GM21723 (cell line): Measurements from ENCODE around the gene IFNA1.
A peak's percentile ranks its signal among the peaks of the same experiment; 100 is the strongest.
"Not testable (repeated sequence)": the region's sequence is repeated elsewhere in the genome, so short reads cannot be mapped to it uniquely, and the experiment has no call there.

Source experiments
- ATAC-seq: cut with Tn5 transposase; IDR thresholded peaks from one replicate; pipeline ENCODE4 v1.9.1; 2021; ENCODE audit warnings: mild to moderate bottlenecking, moderate library complexity; ENCODE audit not compliant: unreplicated experiment

IFNA1 gene

DNA sequence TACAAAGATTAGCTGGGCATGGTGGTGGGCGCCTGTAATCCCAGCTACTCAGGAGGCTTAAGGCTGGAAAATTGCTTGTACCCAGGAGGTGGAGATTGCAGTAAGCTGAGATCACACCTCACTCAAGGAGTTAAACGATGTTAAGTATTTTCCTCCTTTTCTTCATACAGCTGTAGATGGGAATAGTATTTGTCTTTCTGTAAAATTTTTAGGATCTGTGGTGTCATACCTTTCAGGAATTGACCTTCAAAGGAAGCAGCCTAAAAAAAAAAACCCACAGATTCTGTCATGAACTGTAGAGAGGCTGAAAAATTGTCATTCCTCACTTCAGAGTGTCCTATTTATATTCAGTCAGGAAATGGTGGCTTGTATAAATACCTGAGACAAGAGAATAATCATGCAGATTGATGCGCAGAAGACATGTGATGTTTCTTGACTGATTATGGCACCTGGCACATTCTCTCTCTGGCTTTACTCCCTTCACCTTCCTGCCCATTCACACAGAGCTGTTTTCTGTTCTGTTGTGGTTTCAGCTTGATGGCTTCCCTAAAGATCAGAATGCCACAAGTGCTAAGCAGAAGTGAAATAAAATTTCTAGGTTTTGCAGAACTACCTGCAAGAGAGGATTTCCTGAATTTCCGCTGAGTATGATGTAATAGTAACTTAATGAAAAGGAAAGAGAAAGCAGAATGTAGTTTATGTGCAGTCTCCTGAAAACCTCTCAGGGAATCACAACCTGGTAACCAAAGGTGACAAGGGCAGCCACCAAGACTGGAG, 3.8 kb downstream of the IFNA1 start:
- ATAC-seq: peak; percentile 94

DNA sequence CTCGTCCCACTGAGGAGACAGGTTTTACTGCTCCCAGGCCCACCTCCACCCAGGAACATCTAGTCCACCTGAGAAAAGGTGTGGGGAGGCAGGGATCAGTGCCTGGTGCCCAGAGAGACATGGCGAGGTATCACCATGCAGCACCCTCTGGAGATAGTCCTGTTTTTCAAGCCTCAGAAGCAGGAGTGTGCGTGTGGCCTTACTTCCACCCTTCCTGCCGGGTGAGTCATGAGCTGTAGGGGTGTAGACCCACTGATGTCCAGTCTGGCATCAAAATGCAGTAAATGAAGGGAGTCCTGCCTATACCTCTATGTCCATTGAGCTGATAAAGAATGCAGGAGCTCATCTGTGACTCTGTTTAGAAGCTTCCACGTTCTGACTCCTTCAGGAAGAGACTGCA, 9.1 kb downstream of the IFNA1 start:
- ATAC-seq: not testable (repeated sequence)

DNA sequence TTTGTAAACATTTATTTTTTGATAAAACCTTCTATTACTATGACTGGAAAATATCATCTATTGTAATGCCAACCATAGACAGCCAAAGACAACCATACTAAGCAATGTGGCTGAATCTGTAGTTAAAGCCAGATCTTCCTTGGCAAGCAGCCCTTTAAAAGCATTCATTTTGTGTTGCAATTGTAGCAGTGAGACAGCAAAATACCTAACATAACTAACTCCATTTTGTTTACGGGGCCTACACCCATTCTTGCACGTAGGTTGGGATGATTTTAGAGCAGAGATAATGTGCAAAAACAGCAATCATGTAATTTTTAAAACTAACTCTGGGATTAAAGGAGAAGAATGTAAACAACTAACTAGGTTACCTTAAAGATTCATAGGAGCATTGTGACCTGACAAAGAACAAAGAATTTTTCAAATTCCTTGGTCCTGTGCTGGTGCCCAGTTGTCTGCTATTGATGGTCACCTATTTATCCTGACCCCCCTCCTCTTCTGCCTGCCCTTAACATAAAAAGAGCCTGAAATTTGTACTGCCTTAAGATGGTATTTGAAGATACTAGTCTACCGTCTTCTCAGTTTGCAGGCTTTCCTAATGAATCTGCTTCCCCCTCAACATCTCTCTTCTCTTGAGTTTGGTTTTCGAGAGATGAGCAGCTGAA, 10.6 kb downstream of the IFNA1 start:
- no peak for ATAC-seq

DNA sequence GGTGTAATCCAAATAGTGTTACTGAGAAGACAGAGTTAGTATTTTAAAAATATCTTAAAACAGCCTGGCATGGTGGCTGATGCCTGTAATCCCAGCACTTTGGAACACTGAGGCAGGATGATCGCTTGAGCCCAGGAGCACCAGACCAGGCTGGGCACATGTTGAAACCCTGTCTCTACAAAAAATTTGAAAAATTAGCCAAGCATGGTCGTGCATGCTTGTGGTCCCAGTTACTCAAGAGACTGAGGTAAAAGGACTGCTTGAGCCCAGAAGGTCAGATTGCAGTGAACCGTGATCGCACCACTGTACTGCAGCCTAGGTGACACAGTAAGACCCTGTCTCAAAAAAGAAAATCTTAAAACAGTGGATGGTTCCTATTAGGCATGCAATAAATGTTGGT, 12.4 kb downstream of the IFNA1 start:
- no peak for ATAC-seq

DNA sequence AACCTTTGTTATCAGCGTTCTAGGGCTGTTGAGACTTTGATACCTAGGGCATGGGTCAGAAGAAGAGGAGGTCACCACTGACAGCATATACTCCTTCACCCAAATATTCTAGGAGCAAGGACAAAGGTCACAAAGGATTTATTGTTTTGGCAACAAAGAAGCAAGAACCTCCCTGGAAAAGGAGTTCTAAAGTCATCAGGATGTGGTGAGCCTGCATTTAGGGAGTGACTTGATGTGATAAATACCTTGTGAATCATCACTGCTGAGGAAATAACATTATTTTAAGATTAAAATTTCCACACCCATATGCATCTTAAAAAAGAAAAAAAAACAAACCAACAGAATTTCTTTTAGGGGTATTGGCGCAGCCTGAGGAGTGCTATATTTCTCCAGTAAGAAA, 13.9 kb downstream of the IFNA1 start:
- ATAC-seq: no peak

DNA sequence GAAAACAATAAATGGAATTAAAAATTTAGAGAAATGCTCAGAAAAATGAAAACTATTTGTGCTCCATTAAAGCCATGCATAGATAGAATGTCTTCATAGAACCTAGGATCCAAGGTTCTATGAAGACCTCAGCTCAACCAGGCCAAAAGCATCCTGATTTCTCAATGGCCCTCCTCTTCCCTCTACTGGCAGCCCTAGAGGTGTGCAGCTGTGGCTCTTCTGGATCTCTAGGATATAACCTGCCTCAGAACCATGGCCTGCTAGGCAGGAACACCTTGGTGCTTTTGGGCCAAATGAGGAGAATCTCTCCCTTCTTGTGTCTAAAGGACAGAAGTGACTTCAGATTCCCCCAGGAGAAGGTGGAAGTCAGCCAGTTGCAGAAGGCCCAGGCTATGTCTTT, 15.1 kb downstream of the IFNA1 start:
- peak; percentile 92 for ATAC-seq

DNA sequence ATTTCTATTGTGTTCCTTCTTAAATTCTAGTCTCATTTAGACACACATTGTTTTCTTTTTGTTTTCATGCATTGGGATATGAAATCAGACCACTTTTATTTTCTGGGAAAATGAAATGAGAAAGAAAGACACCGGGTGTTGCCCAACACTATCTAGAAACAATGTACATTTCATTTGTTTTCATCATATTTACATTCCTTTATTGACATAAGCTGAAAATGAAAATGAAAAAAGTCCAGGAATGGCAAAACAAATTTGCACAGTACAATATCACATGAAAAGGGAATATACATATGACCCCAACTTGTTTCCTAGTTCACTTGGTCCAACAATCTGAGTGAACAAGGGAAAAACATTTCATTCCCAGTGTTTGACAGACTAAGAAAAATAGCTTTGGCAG, 21.1 kb downstream of the IFNA1 start:
- ATAC-seq: no peak

DNA sequence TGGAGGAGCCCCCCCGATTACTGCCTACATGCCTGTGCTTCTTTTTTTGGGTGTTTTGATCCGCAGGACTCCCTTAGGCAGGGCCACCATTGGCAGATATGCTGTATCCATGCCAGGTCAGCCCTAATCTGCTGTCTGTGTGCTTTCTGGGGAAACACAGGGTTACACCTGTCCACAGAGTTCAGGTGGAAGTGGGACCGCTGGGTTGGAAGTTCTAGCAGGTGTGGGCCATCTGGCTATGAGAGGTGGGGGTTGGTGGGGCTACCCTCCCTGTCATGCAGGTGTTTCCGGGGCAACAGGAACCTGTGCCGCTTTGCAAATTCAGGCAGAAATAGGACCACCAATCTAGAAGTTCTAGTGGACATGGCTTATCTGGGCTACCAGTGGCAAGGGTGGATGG, 24.9 kb downstream of the IFNA1 start:
- no peak for ATAC-seq

DNA sequence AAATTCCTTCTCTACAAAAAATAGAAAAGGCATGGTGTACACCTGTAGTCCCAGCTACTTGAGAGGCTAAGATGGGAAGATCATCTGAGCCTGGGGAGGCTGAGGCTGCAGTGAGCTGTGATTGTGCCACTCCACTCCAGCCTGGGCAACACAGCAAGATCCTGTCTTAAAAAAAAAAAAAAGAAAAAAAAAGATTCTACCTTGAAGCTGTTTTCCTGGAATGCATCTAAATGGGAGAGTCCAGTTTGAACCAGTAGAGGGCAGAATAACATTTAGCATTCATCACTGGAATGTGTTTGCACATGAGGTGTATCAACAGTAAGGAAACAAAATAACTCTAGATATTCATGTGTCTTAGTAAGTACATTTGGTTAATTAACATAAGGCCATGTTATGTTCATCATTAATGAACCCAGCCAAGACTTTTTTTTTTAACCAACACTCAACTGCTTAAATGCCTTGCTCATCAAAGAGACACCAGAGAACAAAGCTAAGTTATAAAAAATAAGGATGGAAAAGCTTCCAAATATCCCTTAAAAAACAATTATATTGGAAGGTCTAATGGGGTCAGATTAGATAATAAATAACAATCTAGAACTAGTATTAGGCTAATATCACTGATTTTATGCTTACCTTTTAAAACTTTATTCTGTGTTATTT, 25.8 kb downstream of the IFNA1 start:
- peak; percentile 69 for ATAC-seq

DNA sequence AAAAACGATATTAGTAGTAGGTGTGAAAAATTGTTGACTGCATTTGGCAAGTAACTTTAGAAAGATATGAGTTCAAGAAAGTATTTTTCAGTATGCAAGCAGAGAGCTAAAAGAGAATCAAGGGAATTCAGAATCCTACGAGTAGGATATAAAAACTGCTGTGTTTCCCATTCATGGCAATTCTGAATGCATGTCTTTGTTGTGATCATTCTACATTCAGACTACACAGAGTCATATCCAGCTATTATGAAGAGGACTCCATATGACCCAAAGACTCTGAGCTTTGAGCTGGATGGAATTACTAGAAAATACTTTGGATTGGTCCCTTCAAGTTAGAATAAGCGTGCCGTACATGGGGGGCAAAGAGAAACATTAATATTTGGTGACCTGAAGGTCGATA, 29.9 kb downstream of the IFNA1 start:
- ATAC-seq: no peak

DNA sequence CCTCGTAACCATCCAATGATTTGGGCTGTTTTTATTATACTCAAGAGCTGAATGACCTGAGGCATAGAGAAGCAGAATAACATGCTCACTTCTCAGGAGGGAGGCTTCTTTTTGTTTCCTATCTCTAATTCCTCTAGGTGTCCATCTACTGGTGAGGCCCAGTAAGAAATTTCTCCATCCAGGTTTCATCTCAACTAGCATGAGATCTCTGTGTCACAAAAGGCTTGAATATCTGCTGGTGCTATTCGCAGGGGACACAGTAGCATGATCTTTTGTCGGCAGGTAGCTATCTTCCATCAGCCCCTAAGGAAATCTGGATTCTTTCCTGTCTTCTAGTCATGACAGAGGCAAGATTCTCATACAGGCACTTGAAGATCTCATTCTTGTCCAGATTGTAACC, 33.0 kb downstream of the IFNA1 start:
- ATAC-seq: no peak

DNA sequence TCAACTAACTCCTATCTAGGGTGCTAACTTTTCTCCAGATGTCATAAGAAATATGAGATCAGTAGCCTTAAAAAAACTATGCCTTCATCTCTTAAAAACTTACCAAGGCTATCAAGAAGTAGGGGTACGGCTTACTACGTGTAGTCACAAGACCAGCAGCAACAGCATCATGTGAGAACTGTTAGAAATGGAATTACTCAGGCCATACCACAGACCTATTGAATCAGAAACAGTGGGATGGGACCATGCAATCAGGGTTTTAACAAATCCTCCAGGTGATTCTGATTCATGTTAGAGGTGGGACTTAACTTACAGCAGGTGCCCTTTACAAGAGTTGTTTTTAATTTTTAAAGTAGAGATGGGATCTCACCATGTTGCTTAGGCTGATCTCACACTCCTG, 37.2 kb downstream of the IFNA1 start:
- no peak for ATAC-seq

DNA sequence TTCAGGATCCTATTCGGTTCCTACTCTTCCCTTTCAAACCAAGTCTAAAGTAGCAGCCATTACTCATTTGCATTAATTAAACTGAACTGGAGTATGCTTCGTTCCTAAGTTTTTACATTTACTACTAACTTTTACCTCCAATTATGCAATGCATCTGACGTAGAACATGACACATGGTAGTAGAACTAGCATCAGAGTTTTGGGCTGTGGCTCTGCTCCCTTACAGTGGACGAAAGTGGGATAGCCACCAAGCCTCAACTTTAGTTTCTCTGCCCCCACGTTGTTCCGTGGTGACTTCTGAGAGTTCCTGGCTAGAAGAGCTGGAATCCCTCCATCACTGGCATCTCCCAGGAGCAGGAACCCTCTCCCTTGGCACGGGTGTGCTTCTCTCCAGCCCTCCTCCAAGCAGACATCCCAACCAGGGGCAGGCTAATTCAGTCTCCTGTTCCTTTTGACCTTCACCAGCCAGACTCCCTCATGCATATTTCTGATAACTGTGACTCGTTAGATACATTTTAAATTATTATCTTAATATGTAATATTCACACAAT, 39.0 kb downstream of the IFNA1 start:
- no peak for ATAC-seq

DNA sequence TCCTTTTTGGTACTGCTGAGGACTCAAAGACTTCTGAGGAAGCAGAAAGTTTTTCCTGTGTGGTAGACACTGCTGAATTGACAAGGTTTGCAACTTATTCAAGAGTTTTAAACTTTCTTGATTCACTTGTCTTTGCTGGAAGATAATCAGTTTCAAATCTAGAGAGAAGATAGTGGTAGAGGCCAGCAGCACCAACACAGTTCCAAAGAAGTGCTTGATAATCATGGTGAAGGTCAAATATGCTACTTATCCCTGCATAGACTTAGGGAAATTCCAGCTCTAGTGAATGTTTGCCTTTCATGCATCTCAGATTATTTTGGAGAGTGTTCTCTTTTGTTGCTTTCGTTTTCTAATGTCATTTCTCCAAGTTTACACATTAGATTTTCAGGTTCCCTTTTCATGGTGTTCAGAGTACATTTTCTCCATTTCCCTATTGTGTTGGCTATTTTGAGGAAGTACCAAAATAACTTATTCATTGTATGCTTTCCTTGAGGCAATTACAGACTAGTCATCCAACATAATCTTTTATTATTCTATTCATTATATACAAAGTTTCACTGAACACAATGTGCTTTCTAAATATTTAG, 41.3 kb downstream of the IFNA1 start:
- no peak for ATAC-seq

DNA sequence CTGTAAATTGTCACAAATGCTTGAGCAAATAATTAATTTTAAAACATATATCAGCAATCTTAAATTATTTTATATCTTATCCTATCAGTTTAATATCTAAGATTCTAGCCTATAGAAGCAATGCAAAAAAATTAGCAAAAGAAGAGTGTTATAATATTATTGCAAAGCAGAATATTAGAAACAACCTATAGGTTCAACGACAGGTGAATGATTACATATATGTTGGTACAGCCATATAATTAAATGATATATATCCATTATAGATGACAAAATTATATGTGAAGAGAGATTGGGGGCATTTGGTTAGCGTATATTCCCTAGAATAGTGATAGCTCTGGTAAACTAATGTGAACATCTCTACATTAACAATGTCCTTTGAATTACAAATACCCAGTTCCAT, 42.0 kb downstream of the IFNA1 start, which contains the start of gene IFNE:
TSS of gene IFNE (minus strand) at position 101 of the 400 bp plus-strand sequence. CDS start 619 bp downstream, outside the sequence.
- no peak for ATAC-seq
